Thyroid gland (tissue), 4 donors: ENCODE measurements around the gene FNIP1.

ENCODE experiments used
- POLR2A ChIP-seq, 2 donors: fragments of 450-650 bp; IDR thresholded peaks; one replicate each; pipeline ENCODE4 v1.6.1; 2017; ENCODE audit warnings: antibody characterized with exemption in 2 of 2, mild to moderate bottlenecking in 2 of 2, moderate library complexity in 1 of 2
- TF ChIP-seq, protein P1 (sequence below), 6 experiments: fragments of 200-600 bp in 3 of 6; fragments of 450-650 bp in 3 of 6; sonication (generic) in 3 of 6; IDR thresholded peaks; one replicate each; pipeline ENCODE4 v1.5.1; 2016 to 2019; ENCODE audit warnings: antibody characterized with exemption in 6 of 6, mild to moderate bottlenecking in 2 of 6, inconsistent platforms in 1 of 6, moderate library complexity in 1 of 6

DNA sequence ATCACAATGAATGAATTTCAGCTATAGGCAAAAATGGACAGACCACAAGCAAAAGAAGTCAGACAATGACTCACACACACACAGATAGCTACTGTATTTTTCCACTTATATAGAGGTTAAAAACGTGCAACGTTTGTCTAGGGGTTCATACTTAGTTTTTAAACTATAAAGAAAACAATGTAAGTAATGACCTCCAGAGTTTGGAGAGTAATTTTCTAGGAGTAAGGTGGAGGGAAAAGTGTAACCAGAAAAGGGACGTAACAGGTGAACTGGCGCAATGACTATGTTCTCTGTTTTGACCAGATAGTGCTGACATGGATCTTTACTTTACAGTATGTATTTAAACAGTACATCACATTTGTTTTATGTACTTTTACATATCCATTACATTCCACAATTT lies 51.1 kb downstream of the FNIP1 start:
- TF ChIP-seq, protein P1, sequence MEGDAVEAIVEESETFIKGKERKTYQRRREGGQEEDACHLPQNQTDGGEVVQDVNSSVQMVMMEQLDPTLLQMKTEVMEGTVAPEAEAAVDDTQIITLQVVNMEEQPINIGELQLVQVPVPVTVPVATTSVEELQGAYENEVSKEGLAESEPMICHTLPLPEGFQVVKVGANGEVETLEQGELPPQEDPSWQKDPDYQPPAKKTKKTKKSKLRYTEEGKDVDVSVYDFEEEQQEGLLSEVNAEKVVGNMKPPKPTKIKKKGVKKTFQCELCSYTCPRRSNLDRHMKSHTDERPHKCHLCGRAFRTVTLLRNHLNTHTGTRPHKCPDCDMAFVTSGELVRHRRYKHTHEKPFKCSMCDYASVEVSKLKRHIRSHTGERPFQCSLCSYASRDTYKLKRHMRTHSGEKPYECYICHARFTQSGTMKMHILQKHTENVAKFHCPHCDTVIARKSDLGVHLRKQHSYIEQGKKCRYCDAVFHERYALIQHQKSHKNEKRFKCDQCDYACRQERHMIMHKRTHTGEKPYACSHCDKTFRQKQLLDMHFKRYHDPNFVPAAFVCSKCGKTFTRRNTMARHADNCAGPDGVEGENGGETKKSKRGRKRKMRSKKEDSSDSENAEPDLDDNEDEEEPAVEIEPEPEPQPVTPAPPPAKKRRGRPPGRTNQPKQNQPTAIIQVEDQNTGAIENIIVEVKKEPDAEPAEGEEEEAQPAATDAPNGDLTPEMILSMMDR (IDR thresholded peaks at IDR 0.05), result no peak
- no peak for TF ChIP-seq POLR2A (IDR thresholded peaks at IDR 0.05)
